GM18868 (cell line): ENCODE measurements around the gene ANKFY1.

Source experiments
- ATAC-seq: cut with Tn5 transposase; IDR thresholded peaks from one replicate; pipeline ENCODE4 v1.9.1; 2021; ENCODE audit warnings: mild to moderate bottlenecking, moderate library complexity; ENCODE audit not compliant: unreplicated experiment

The ANKFY1 gene

GRCh38 chr17:4180791-4181190 lies 83.0 kb downstream of the ANKFY1 start:
- no peak for ATAC-seq

GRCh38 chr17:4179071-4179470 lies 84.7 kb downstream of the ANKFY1 start:
- no peak for ATAC-seq

GRCh38 chr17:4178651-4179050 lies 85.1 kb downstream of the ANKFY1 start:
- no peak for ATAC-seq

- no peak for ATAC-seq
Observed at GRCh38 chr17:4177806-4178205, 86.0 kb downstream of the ANKFY1 start.

- ATAC-seq = no peak
Observed at GRCh38 chr17:4176808-4177472, 86.8 kb downstream of the ANKFY1 start.

GRCh38 chr17:4175921-4176807 lies 87.6 kb downstream of the ANKFY1 start:
- no peak for ATAC-seq

- ATAC-seq = no peak
Observed at GRCh38 chr17:4174556-4174955, 89.2 kb downstream of the ANKFY1 start.

GRCh38 chr17:4173781-4174180 lies 90.0 kb downstream of the ANKFY1 start:
- no peak for ATAC-seq

- ATAC-seq = no peak
Observed at GRCh38 chr17:4172356-4172755, 91.4 kb downstream of the ANKFY1 start.

- no peak for ATAC-seq
Observed at GRCh38 chr17:4170639-4171280, 93.0 kb downstream of the ANKFY1 start.

- no peak for ATAC-seq
Observed at GRCh38 chr17:4167786-4168185, 96.0 kb downstream of the ANKFY1 start.

GRCh38 chr17:4166419-4166818 lies 97.4 kb downstream of the ANKFY1 start:
- no peak for ATAC-seq

GRCh38 chr17:4165301-4166010 lies 98.3 kb downstream of the ANKFY1 start:
- no peak for ATAC-seq

GRCh38 chr17:4163951-4164350 lies 99.8 kb downstream of the ANKFY1 start:
- no peak for ATAC-seq

- ATAC-seq = no peak
Observed at GRCh38 chr17:4162775-4163466, 100.9 kb downstream of the ANKFY1 start.

- no peak for ATAC-seq
Observed at GRCh38 chr17:4162321-4162720, 101.5 kb downstream of the ANKFY1 start.

GRCh38 chr17:4161967-4162305 lies 101.8 kb downstream of the ANKFY1 start:
- ATAC-seq = no peak

- no peak for ATAC-seq
Observed at GRCh38 chr17:4161192-4161966, 102.4 kb downstream of the ANKFY1 start.

GRCh38 chr17:4160294-4160859 lies 103.4 kb downstream of the ANKFY1 start:
- no peak for ATAC-seq

GRCh38 chr17:4159761-4160160 lies 104.0 kb downstream of the ANKFY1 start:
- no peak for ATAC-seq
